Activated CD8-positive, alpha-beta memory T cell treated with anti-CD3 and anti-CD28 coated beads, Interleukin-2, amount 10 ng/mL, durations not matched to agents 7 days and 5 days (primary cell): Measurements from ENCODE around the gene KRTAP12-1. TPM values are rescaled to one million over a fixed set of nuclear protein-coding genes. Genes with fewer than 3 reads are reported as not detected.
"Not testable (repeated sequence)": the region's sequence is repeated elsewhere in the genome, so short reads cannot be mapped to it uniquely, and the experiment has no call there.

Experiments used
- ATAC-seq: fragments of 150-1000 bp; cut with Tn5 transposase; one replicate; pipeline ENCODE4 v1.10.0; 2021; ENCODE audit warnings: moderate library complexity
- CTCF ChIA-PET: fragments of 350-600 bp; sonication (Branson Sonifier 250); formaldehyde crosslinking; loops from one replicate; lab custom pipeline; 2021; ENCODE audit warnings: antibody characterized with exemption; lab: Charles Lee
- DNase-seq: peaks from one replicate; pipeline ENCODE4 v3.0.0-alpha.2; 2020
- H3K27ac Mint-ChIP-seq: one replicate; pipeline ENCODE4 v1.8.0; 2021; ENCODE audit warnings: mild to moderate bottlenecking, mixed read lengths
- H3K27me3 Mint-ChIP-seq: one replicate; pipeline ENCODE4 v1.8.0; 2021; ENCODE audit warnings: mixed read lengths
- H3K36me3 Mint-ChIP-seq: one replicate; pipeline ENCODE4 v1.8.0; 2021; ENCODE audit warnings: mild to moderate bottlenecking, mixed read lengths
- H3K4me1 Mint-ChIP-seq: one replicate; pipeline ENCODE4 v1.8.0; 2021; ENCODE audit warnings: mixed read lengths
- H3K4me3 Mint-ChIP-seq: one replicate; pipeline ENCODE4 v1.8.0; 2021; ENCODE audit warnings: mild to moderate bottlenecking, moderate library complexity, mixed read lengths
- H3K9me3 Mint-ChIP-seq: one replicate; pipeline ENCODE4 v1.8.0; 2022; ENCODE audit warnings: low read depth, mixed read lengths
- total RNA-seq, 2 experiments: library from RNA; stranded (reverse); gene quantifications; one replicate each; pipeline ENCODE4 v1.2.3, GENCODE V29; 2021

KRTAP12-1 gene
- total RNA-seq, 2 experiments from 2014 or later, result not detected

DNA sequence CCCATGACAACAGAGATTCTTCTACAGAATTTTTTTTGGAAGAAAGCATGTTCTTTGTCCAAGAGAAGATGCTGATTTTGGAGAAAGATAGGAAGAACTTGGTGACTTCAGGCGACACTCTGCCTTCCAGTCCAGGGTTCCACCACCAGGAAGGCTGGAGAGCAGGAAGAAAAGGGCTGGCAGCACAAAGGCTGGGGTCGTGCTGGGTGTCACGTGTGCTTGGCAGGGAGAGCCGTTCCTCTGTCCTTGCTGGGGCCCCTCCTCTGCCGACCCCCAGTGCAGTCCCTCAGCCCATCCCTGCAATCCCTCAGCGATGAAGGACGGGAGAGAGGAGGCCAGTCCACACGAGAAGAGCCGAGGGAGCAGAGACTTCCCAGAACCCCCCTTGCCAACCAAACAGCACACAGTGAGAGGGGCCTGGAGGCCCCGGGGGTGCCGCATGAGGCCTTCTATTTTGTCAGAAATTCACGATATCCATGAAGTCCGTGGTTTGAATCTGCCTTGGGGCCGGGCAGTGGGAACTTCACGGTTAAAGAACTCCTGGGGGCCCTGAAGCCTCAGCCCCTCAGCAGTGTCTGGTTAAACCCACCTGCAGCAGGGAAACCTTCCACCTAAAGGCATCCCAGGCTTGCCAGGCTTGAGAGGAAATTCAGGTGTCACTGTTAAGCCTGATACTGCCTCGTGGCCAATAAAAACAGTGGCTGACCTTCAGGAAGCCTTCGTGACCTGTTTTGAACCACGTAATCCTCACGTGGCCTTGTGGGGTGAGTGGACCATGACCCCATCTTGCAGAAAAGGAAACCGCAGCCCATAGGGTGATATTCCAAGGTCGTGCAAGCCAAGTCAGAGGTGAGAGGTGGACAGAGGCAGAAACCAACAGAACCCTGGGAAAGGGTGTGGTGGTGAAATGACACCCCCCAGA is 18.4 kb upstream of the KRTAP12-1 start:
- H3K9me3 Mint-ChIP-seq, result no peaks in the 10 kb centered on the region
- CTCF ChIA-PET, result no interaction called here
- no peak overlapping the region for H3K27ac Mint-ChIP-seq
- H3K36me3 Mint-ChIP-seq, result peaks cover 1% of the 10 kb centered on the region
- no peak overlapping the region for H3K4me3 Mint-ChIP-seq
- peaks cover 85% of the 10 kb centered on the region for H3K27me3 Mint-ChIP-seq
- no peaks in the 10 kb centered on the region for H3K4me1 Mint-ChIP-seq
- DNase-seq (peak; percentile 34), ATAC-seq (no peak)

DNA sequence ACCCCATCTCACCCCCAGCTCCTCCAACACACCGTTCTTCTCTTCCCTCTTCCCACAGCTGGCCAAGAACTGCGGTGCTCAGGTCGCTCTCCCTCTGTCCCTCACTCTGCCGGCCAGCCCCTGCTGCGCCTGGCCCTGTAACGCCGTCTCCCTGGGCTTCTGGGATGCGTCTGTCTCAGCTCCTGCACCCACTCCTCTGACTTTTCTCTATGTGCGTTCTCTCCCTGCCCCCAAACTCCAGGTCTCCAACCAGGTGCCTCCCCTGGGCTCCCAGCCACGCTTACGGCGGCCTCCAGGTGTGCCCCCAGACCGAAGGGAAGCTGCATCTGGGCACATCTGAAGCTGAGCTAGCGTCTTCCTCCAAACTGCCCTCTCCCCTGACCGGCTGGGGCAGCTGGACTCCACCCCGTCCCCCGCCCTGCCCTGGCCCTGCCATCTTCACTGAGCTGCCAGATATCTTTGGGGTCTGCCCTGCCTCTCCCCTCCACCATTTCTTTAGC is 17.6 kb upstream of the KRTAP12-1 start:
- H3K4me1 Mint-ChIP-seq, result no peaks in the 10 kb centered on the region
- H3K36me3 Mint-ChIP-seq, result no peaks in the 10 kb centered on the region
- CTCF ChIA-PET, result no interaction called here
- H3K27ac Mint-ChIP-seq, result no peak overlapping the region
- H3K4me3 Mint-ChIP-seq, result no peak overlapping the region
- no peak for ATAC-seq
- H3K9me3 Mint-ChIP-seq, result no peaks in the 10 kb centered on the region
- DNase-seq, result no peak
- peaks cover 77% of the 10 kb centered on the region for H3K27me3 Mint-ChIP-seq

DNA sequence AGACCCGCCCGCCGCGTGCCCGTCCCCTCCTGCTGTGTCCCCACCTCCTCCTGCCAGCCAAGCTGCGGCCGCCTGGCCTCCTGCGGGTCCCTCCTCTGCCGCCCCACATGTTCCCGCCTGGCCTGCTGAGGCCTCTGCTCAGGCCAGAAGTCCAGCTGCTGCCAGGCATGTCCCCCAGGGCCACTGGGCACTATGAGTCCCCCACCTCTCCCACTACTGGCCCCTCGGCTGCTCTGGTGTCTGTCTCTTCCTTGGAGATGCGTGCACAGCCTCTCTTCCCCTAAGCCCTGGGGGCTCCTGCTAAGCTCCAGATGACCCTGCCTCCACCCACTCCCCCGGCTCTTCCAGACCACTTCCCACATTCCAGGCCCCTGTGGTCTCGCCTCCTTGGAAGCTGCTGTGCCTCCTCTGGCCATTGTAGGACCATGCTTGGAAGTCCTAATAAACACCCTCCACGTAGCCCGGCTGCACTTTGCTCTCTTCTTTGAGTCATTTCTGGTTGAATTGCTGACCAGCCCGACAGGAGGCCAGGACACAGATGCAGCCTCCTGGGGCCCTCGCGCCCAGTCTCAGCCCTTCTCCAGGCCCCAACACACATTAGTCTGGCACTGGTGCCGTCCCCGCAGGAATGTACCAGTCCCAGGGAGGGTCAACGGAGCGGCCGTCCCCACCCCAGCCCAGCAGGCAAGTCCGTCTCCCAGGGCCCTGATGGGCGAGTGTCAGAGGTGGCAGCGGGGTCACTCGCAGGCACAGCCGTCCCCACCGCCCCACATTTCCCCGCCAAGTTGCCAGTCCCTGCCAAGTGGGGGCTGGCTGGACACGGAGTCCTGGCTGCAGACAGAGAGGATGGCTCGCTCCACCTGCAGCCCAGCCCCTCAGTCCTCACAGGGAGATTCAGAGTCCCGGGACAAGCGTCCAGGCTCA is 16.1 kb upstream of the KRTAP12-1 start:
- H3K36me3 Mint-ChIP-seq, result peaks cover 2% of the 10 kb centered on the region
- DNase-seq (no peak), ATAC-seq (no peak)
- no peak overlapping the region for H3K27ac Mint-ChIP-seq
- peaks cover 4% of the 10 kb centered on the region for H3K4me1 Mint-ChIP-seq
- H3K9me3 Mint-ChIP-seq, result peaks cover 4% of the 10 kb centered on the region
- CTCF ChIA-PET, result interaction anchor here (1.1 kb wide), 1 partner anchor 188 kb away, joined by 3 read pairs; no protein-coding TSS in a partner anchor
- peaks cover 66% of the 10 kb centered on the region for H3K27me3 Mint-ChIP-seq
- H3K4me3 Mint-ChIP-seq, result no peak overlapping the region

DNA sequence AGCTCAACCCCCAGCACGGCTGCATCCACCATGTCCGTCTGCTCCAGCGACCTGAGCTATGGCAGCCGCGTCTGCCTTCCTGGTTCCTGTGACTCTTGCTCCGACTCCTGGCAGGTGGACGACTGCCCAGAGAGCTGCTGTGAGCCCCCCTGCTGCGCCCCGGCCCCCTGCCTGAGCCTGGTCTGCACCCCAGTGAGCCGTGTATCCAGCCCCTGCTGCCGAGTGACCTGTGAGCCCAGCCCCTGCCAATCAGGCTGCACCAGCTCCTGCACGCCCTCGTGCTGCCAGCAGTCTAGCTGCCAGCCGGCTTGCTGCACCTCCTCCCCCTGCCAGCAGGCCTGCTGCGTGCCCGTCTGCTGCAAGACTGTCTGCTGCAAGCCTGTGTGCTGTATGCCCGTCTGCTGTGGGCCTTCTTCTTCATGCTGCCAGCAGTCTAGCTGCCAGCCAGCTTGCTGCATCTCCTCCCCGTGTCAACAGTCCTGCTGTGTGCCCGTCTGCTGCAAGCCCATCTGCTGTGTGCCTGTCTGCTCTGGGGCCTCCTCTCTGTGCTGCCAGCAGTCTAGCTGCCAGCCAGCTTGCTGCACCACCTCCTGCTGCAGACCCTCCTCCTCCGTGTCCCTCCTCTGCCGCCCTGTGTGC is 15.3 kb upstream of the KRTAP12-1 start, which contains the start of gene KRTAP10-12:
Gene KRTAP10-12 (plus strand): TSS at position 1 of the 639 bp plus-strand sequence. CDS start 30 bp downstream, at position 31.
- not testable (repeated sequence) for ATAC-seq, H3K9me3 Mint-ChIP-seq, H3K4me1 Mint-ChIP-seq, DNase-seq, H3K27ac Mint-ChIP-seq, H3K36me3 Mint-ChIP-seq, H3K4me3 Mint-ChIP-seq
- CTCF ChIA-PET, result interaction anchor here (1.1 kb wide), 1 partner anchor 187 kb away, joined by 3 read pairs; no protein-coding TSS in a partner anchor
- H3K27me3 Mint-ChIP-seq, result peaks cover 65% of the 10 kb centered on the region

DNA sequence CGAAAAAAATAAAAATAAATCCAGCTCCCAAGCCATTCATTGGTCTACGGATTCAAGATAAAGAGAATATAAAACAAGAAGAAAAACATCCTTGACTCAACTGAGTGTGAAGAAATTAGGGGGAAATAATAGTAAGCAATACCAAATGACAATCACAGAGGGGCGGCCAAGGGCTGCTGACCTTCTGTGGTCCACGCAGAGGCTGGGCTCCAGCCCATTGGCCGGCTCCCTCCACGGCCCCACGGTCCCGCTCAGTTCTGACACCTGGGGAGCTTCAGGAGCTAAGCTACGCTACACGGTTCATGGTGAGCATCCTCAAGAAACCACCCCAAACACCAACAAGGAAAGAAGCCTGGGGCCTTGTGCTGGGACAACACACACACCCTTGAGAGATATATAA is 14.6 kb upstream of the KRTAP12-1 start:
- H3K36me3 Mint-ChIP-seq, result peaks cover 7% of the 10 kb centered on the region
- DNase-seq, result no peak
- H3K27me3 Mint-ChIP-seq, result peaks cover 66% of the 10 kb centered on the region
- peaks cover 10% of the 10 kb centered on the region for H3K9me3 Mint-ChIP-seq
- ATAC-seq, result no peak
- CTCF ChIA-PET, result no interaction called here
- H3K4me1 Mint-ChIP-seq, result peaks cover 4% of the 10 kb centered on the region
- H3K27ac Mint-ChIP-seq, result no peak overlapping the region
- H3K4me3 Mint-ChIP-seq, result no peak overlapping the region

DNA sequence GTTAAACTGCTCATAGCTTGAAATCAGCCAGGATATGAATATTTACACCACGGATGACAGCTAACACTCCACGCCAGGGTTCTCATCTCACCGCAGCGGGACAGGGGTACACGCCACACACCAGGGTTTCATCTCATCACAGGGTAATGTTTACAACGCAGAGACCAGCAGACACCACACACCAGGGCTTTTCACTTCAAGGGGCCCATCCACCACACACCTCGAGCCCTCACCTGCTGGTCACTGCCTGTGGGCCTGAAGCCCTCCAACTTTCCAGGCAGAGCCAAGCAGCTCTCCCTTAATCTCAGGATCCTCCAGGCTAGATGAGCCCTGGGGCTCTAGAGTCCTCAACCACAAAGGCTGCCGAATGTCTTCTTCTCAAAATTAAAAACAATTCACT is 13.7 kb upstream of the KRTAP12-1 start:
- ATAC-seq (no peak), DNase-seq (no peak)
- Mint-ChIP-seq H3K9me3 (peaks cover 10% of the 10 kb centered on the region), H3K4me3 (no peak overlapping the region), H3K36me3 (peaks cover 7% of the 10 kb centered on the region), H3K27ac (no peak overlapping the region), H3K27me3 (peaks cover 63% of the 10 kb centered on the region), H3K4me1 (peaks cover 4% of the 10 kb centered on the region)
- CTCF ChIA-PET, result interaction anchor here (1.3 kb wide), 1 partner anchor 10 kb away, joined by 3 read pairs; no protein-coding TSS in a partner anchor

DNA sequence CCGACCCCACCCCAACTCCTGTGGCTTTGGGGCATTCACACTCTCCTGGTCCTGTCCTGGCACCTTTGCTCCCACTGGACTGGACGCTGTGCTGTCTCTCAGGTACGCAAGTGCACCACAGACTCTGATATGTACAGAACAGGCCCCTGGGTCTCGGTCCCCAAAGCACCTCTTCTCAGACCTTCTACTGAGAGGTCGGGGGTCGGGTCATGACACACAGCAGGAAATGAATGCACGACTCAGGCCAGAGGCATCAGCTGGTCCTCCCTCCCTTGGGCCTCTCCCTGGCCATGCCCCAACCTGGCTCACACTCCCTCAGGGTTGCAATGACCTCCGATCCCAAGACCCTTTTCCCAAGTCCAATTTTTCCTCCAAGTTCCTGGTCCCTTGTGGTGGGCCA is 13.2 kb upstream of the KRTAP12-1 start:
- Mint-ChIP-seq H3K27me3 (peaks cover 64% of the 10 kb centered on the region), H3K4me1 (peaks cover 4% of the 10 kb centered on the region), H3K4me3 (no peak overlapping the region), H3K9me3 (peaks cover 10% of the 10 kb centered on the region), H3K27ac (no peak overlapping the region), H3K36me3 (peaks cover 7% of the 10 kb centered on the region)
- ATAC-seq (no peak), DNase-seq (no peak)
- CTCF ChIA-PET, result interaction anchor here (1.3 kb wide), 1 partner anchor 9 kb away, joined by 3 read pairs; no protein-coding TSS in a partner anchor

DNA sequence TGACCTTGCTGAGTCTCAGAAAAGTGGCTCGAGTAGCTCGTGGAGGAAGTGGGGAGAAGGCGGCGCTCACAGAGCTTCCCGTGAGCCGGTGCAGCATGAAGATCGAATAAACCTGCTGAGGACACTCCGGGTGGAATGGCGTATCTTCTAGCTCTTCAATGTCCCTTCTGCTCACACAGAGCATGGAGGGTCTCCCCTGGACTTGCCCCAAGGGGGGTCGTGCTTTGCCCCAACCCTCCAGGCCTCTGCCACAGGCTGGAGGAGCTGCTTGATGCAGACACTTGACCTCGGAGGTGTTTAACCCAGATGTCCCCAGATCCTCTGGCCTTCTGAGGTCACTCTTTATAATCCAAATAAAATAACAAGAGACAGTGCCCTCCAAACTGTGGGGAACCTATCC is 12.8 kb upstream of the KRTAP12-1 start:
- Mint-ChIP-seq H3K27ac (no peak overlapping the region), H3K36me3 (peaks cover 7% of the 10 kb centered on the region), H3K9me3 (peaks cover 10% of the 10 kb centered on the region), H3K27me3 (peaks cover 64% of the 10 kb centered on the region), H3K4me3 (no peak overlapping the region), H3K4me1 (peaks cover 4% of the 10 kb centered on the region)
- ATAC-seq (no peak), DNase-seq (no peak)
- CTCF ChIA-PET, result interaction anchor here (1.3 kb wide), 1 partner anchor 9 kb away, joined by 3 read pairs; no protein-coding TSS in a partner anchor

DNA sequence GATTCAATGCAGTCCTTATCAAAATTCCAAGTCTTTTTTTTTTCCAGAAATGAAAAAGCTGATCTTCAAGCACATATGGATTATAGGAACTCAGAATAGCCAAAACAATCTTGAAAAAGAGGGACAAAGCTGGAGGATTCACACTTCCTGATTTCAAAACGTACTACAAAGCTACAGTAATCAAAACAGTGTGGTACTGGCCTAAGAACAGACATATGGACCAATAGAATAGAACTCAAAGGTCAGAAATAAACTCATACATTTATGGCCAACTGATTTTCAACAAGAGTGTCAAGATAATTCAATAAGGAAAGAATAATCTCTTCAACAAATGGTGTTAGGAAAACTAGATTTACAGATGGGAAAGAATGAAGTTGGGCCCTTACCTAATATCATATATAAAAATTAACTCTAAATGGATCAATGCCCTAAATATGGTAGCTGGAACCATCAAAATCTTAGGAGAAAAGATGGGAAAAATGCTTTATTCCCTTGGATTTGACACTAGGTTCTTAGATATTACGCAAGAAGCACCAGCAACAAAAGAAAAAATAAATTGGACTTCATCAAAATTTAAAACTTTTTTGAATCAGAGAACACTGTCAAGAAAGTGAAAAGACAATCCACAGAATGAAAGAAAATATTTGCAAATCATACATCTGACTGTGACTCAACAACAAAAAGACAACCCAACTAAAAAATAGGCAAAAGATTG is 11.0 kb upstream of the KRTAP12-1 start:
- peaks cover 10% of the 10 kb centered on the region for H3K9me3 Mint-ChIP-seq

DNA sequence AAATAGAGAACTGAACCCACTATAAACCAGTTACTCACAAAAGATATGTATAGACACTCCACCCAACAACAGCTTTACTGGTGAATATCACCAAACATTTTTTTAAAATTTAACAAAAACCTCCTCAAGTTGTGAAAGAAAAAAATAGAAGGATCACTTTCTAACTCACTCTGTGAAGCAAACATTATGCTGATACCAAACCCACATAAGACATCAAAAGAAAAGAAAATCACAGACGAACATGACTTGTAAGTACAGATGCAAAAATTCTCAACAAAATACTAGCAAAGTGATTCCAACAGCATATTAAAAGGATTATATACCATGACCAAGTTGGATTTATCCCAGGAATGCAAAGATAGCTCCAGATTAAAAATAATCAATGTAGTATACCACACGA is 9.7 kb upstream of the KRTAP12-1 start:
- H3K4me3 Mint-ChIP-seq, result no peak overlapping the region
- CTCF ChIA-PET, result interaction anchor here (0.7 to 0.8 kb wide), 2 partner anchors 10 to 15 kb away, joined by 3 read pairs; no protein-coding TSS in a partner anchor
- peaks cover 7% of the 10 kb centered on the region for H3K36me3 Mint-ChIP-seq
- DNase-seq, result no peak
- peaks cover 10% of the 10 kb centered on the region for H3K9me3 Mint-ChIP-seq
- no peak for ATAC-seq
- H3K4me1 Mint-ChIP-seq, result peaks cover 7% of the 10 kb centered on the region
- H3K27ac Mint-ChIP-seq, result no peak overlapping the region
- peaks cover 41% of the 10 kb centered on the region for H3K27me3 Mint-ChIP-seq

More for the DNA sequence above, 11.0 kb upstream of the KRTAP12-1 start:
- H3K27me3 Mint-ChIP-seq, result peaks cover 49% of the 10 kb centered on the region
- CTCF ChIA-PET, result no interaction called here
- no peak overlapping the region for H3K27ac Mint-ChIP-seq
- DNase-seq, result no peak
- peaks cover 7% of the 10 kb centered on the region for H3K36me3 Mint-ChIP-seq
- no peak overlapping the region for H3K4me3 Mint-ChIP-seq
- peaks cover 4% of the 10 kb centered on the region for H3K4me1 Mint-ChIP-seq
- no peak for ATAC-seq

DNA sequence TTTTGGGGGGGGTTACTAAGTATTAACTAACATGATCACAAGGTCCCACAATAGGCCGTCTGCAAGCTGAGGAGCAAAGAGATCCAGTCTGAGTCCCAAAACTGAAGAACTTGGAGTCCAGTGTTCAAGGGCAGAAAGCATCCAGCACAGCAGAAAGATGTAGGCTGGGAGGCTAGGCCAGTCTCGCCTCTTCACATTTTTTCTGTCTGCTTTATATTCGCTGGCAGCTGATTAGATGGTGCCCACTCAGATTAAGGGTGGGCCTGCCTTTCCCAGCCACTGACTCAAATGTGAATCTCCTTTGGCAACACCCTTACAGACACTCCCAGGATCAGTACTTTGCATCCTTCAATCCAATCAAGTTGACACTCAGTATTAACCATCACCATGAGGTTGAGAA is 7.8 kb upstream of the KRTAP12-1 start:
- H3K4me3 Mint-ChIP-seq, H3K27ac Mint-ChIP-seq, H3K9me3 Mint-ChIP-seq, CTCF ChIA-PET, H3K36me3 Mint-ChIP-seq, DNase-seq, ATAC-seq: not testable (repeated sequence)
- peaks cover 33% of the 10 kb centered on the region for H3K27me3 Mint-ChIP-seq
- peaks cover 19% of the 10 kb centered on the region for H3K4me1 Mint-ChIP-seq

DNA sequence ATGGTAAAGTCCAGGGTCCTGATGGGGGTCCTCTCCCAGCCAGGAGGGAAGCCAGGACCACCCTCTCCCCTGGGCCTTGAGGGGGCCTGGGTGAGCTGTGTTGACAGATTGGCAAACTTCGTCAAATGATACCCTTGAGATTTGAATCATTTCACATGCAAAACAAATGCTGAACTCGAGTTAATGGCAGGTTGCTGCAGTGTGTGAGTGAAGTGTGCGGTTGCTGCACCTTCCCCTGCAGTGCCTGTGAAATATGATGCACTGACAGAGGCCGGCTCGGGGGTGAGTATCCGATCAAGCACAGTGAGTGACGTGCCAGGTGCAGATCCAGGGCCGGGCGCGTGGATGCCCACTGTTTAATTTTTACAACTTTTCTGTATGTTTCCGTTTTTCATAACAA is 5.7 kb upstream of the KRTAP12-1 start:
- H3K4me1 Mint-ChIP-seq, result peaks cover 15% of the 10 kb centered on the region
- CTCF ChIA-PET, result no interaction called here
- peaks cover 31% of the 10 kb centered on the region for H3K27me3 Mint-ChIP-seq
- H3K9me3 Mint-ChIP-seq, result peaks cover 3% of the 10 kb centered on the region
- DNase-seq, result no peak
- no peak overlapping the region for H3K27ac Mint-ChIP-seq
- H3K4me3 Mint-ChIP-seq, result no peak overlapping the region
- H3K36me3 Mint-ChIP-seq, result peaks cover 3% of the 10 kb centered on the region
- ATAC-seq, result no peak
